Activated CD4-positive, alpha-beta T cell treated with anti-CD3 and anti-CD28 coated beads, Interleukin-2, amount 10 ng/mL, durations not matched to agents 7 days and 5 days (primary cell): ENCODE measurements around the gene LDLRAD3. TPM values are rescaled to one million over a fixed set of nuclear protein-coding genes. Genes with fewer than 3 reads are reported as not detected.
"Not testable (repeated sequence)": the region's sequence is repeated elsewhere in the genome, so short reads cannot be mapped to it uniquely, and the experiment has no call there.

Experiments
- CTCF ChIA-PET: fragments of 350-600 bp; sonication (Branson Sonifier 250); formaldehyde crosslinking; loops from one replicate; lab custom pipeline; 2021; ENCODE audit warnings: antibody characterized with exemption; lab: Charles Lee
- POLR2A ChIA-PET: fragments of 350-600 bp; sonication (Branson Sonifier 250); formaldehyde crosslinking; loops from one replicate; lab custom pipeline; 2021; ENCODE audit warnings: antibody characterized with exemption; lab: Charles Lee
- DNase-seq: peaks from one replicate; pipeline ENCODE4 v3.0.0-alpha.2; 2020
- H3K27ac Mint-ChIP-seq: one replicate; pipeline ENCODE4 v1.8.0; 2021; ENCODE audit warnings: mild to moderate bottlenecking, moderate library complexity, mixed read lengths
- H3K27me3 Mint-ChIP-seq: one replicate; pipeline ENCODE4 v1.8.0; 2021; ENCODE audit warnings: mixed read lengths
- H3K36me3 Mint-ChIP-seq: one replicate; pipeline ENCODE4 v1.8.0; 2021; ENCODE audit warnings: low read depth, mixed read lengths
- H3K4me1 Mint-ChIP-seq: one replicate; pipeline ENCODE4 v1.8.0; 2021; ENCODE audit warnings: mixed read lengths
- H3K4me3 Mint-ChIP-seq: one replicate; pipeline ENCODE4 v1.8.0; 2021; ENCODE audit warnings: mild to moderate bottlenecking, moderate library complexity, mixed read lengths
- H3K9me3 Mint-ChIP-seq: one replicate; pipeline ENCODE4 v1.8.0; 2021; ENCODE audit warnings: mixed read lengths
- total RNA-seq, 2 experiments: library from RNA; stranded (reverse); gene quantifications; one replicate each; pipeline ENCODE4 v1.2.3, GENCODE V29; 2021

The LDLRAD3 gene
- total RNA-seq, 2 experiments from 2014 or later, result 0.07 TPM; not detected in 1

DNA sequence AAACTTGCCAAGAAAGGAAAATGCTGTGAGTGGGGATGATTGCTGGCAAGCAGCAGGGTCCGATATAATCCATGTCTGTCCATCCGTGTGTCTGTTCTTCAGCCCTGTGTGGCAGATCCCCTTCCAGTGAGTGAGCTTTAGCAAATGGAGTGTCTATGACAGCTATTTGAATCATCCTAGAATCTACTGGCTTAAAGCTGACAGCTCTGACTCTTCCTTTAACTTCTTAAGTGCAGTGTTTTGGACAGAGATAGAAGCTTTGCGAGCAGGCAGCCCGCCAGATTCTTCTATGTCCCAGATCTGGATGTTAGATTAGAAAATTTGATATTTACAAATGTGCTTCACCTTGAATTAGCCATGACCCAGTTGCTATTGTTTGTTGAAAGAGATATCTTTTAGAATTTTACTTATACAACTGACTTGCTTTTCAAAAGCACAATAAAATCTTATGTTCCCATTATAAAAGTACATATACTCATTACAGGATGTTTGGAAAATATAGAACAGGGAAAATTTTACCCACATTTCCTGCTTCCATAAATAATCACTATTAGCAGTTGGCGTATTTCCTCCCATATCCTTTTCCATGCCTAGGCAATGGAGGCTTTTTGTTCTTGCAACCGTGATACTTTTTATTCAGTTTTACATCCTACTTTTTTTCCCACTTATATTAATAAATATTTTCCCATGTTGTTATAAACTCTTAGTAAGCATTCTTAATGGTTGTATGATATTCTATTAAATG lies 220.8 kb downstream of the LDLRAD3 start:
- CTCF ChIA-PET, result no interaction called here

DNA sequence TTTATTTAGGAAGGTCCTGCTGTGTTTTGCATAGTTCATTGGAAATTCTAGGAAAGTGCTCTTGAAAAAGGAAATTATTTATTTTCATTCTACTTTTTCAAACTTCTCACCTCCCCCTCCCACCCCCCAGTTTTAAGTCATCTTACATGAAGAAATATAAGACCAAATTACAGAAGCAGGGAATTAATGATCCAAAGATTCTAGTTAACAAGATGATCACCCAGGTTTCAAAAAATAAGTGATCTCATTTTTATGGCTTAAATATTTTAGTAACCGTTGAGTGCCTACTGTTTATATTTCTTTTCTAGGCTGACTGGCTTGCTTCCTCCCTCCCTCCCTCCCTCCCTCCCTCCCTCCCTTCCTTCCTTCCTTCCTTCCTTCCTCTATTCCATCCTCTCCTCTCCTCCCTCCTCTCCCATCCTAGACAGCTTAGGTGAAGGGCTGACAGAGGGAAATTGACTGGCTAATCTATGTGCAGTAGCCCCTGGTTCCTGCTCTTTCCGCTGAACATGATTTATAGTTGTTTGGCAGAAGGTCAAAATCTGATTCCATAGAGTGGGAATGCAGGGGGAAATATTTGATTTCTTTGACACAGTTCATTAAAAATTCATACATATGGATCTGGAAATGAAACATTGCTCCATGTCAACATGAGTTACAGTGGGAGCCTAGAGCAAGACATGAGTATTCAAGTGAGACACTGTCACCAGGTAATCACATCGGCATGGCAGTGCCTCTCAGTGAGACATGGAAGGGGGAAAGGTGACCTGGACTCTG lies 221.9 kb downstream of the LDLRAD3 start:
- Mint-ChIP-seq H3K36me3 (no peaks in the 10 kb centered on the region), H3K9me3 (no peaks in the 10 kb centered on the region), H3K4me3 (no peak overlapping the region), H3K27ac (no peak overlapping the region), H3K4me1 (no peaks in the 10 kb centered on the region), H3K27me3 (peaks cover 6% of the 10 kb centered on the region)
- no peak for DNase-seq
- POLR2A ChIA-PET, result no interaction called here
- CTCF ChIA-PET, result no interaction called here

More for the DNA sequence above, 220.8 kb downstream of the LDLRAD3 start:
- Mint-ChIP-seq H3K36me3 (no peaks in the 10 kb centered on the region), H3K9me3 (no peaks in the 10 kb centered on the region), H3K27ac (no peak overlapping the region), H3K27me3 (peaks cover 6% of the 10 kb centered on the region), H3K4me1 (no peaks in the 10 kb centered on the region), H3K4me3 (no peak overlapping the region)
- POLR2A ChIA-PET, result no interaction called here
- DNase-seq, result no peak

DNA sequence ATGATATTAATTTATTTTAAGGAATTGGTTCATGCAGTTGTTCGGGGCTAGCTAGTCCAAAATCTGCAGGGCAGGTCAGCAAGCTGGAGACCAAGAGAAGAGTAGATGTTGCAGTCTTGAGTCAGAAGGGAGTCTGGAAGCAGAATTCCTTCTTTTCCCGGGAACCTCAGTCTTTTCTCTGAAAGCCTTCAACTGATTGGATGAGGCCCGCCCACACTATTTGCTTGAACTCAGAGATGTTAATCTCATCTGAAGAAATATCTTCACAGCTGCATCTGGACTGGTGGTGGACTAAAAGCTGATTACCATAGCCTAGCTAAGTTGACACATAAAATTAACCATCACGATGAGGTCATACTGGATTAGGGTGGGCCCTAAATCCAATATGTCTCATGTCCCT lies 223.2 kb downstream of the LDLRAD3 start:
- Mint-ChIP-seq H3K27ac (no peak overlapping the region), H3K36me3 (no peaks in the 10 kb centered on the region), H3K27me3 (peaks cover 11% of the 10 kb centered on the region), H3K4me3 (no peak overlapping the region), H3K4me1 (no peaks in the 10 kb centered on the region), H3K9me3 (no peaks in the 10 kb centered on the region)
- DNase-seq, result no peak
- ChIA-PET CTCF (no interaction called here), POLR2A (no interaction called here)

DNA sequence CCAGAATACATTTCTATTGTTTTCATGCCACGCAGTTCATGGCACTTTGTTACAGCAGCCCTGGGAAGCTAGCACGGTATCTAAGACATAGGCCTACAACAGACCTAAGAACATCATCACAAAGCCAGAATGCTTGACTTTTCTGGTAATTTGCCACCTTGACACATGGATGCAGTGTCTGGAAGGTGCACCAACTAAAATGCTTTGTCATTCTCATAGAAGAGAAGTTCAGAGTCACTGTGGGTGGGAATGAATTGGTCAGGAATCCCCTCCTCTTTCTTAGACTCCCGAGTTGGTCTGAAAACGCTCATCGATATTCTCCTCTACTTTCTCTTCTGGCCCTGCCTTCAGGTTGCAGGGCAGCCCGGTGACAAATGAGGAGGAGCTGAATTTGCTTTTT lies 223.9 kb downstream of the LDLRAD3 start:
- H3K9me3 Mint-ChIP-seq, result no peaks in the 10 kb centered on the region
- H3K4me1 Mint-ChIP-seq, result no peaks in the 10 kb centered on the region
- ChIA-PET CTCF (no interaction called here), POLR2A (no interaction called here)
- H3K27me3 Mint-ChIP-seq, result peaks cover 13% of the 10 kb centered on the region
- no peak for DNase-seq
- no peak overlapping the region for H3K27ac Mint-ChIP-seq
- H3K36me3 Mint-ChIP-seq, result no peaks in the 10 kb centered on the region
- no peak overlapping the region for H3K4me3 Mint-ChIP-seq

DNA sequence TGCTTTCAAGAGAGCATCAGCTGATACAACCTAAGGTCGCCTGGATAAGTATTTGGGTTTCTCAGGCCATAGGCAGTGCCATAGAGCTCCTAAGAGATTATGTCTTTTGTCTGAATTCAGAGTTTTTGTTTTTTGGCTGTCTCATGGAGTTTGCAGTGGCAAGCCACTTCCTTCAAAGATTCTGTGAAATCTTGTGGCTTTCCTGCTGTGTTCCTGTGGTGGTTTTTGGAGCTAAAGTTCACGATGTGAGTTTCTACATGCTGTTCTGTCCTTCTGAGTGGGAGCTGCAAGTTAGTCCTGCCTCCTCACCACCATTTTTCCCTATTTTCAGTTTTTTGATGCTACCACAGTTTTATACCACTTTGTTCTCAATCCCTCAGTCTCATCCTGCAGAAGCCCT lies 234.0 kb downstream of the LDLRAD3 start:
- H3K27ac Mint-ChIP-seq, result no peak overlapping the region
- no peaks in the 10 kb centered on the region for H3K36me3 Mint-ChIP-seq
- POLR2A ChIA-PET, result interaction anchor here (0.6 kb wide), 1 partner anchor 106 kb away, joined by 3 read pairs; no protein-coding TSS in a partner anchor
- H3K4me3 Mint-ChIP-seq, result no peak overlapping the region
- H3K4me1 Mint-ChIP-seq, result peaks cover 12% of the 10 kb centered on the region
- peaks cover 21% of the 10 kb centered on the region for H3K27me3 Mint-ChIP-seq
- no peak for DNase-seq
- CTCF ChIA-PET, result no interaction called here
- H3K9me3 Mint-ChIP-seq, result no peaks in the 10 kb centered on the region

DNA sequence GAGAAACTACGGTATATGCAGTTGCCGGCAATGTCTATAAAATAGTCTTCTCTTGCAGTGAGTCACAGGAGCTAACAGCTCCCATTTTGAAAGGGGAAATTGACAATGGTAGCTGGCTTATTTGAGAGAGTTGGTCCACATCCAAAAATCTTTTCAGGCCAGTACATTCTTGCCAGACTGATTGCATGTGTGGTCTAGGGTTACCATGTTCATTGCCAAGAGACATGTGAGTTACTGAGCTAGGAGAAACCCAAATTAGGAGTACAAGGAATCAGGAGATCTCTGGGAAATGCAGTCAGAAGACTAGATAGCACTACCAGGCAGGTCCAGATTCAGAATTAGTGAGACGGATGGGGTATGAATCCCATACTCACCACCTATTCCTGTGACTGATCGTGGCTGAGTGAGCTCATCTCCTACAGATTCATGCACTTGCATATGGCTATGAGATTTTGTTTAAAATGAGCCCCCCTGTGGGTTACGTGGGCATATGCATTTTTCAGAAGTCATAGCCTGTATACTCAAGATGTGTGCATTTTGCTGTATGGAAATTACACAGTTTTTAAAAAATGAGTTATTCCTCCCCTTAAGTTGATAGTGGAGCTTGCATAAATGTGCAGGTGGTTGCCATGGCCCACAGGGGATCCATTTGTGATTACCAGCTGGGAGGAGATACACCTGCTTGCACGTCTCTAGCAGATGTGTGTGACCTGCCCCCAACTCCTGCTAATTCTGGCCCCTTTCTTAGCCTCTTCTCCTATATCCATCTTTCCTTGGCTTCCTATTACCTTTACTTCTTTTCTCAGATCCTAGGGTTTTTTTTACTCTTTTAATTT lies 242.7 kb downstream of the LDLRAD3 start:
- H3K27ac Mint-ChIP-seq, result no peak overlapping the region
- no peak for DNase-seq
- no peaks in the 10 kb centered on the region for H3K4me1 Mint-ChIP-seq
- H3K36me3 Mint-ChIP-seq, result no peaks in the 10 kb centered on the region
- ChIA-PET CTCF (no interaction called here), POLR2A (no interaction called here)
- H3K4me3 Mint-ChIP-seq, result no peak overlapping the region
- H3K27me3 Mint-ChIP-seq, result peaks cover 7% of the 10 kb centered on the region
- no peaks in the 10 kb centered on the region for H3K9me3 Mint-ChIP-seq

DNA sequence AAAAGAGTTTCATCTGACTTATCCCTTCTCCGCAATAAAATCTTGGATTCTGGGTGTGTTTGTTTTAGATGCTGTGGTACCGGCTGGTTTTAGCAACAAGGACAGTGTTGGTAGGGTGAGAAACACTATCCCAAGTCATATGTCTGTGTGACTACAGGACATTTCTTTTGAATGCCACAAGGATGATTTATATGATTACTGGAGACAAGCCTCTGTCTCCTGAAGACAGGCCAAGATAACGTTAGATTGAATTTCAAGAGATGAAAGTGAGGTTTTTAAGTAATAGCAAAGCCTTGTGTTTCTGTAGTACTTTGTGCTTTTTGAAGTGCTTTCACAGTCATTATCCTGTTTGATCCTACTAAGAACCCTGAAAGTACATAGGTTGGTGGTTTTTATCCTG lies 243.8 kb downstream of the LDLRAD3 start:
- Mint-ChIP-seq H3K4me1 (no peaks in the 10 kb centered on the region), H3K27me3 (peaks cover 7% of the 10 kb centered on the region), H3K9me3 (no peaks in the 10 kb centered on the region), H3K27ac (no peak overlapping the region), H3K4me3 (no peak overlapping the region), H3K36me3 (no peaks in the 10 kb centered on the region)
- DNase-seq, result no peak
- ChIA-PET POLR2A (no interaction called here), CTCF (no interaction called here)

DNA sequence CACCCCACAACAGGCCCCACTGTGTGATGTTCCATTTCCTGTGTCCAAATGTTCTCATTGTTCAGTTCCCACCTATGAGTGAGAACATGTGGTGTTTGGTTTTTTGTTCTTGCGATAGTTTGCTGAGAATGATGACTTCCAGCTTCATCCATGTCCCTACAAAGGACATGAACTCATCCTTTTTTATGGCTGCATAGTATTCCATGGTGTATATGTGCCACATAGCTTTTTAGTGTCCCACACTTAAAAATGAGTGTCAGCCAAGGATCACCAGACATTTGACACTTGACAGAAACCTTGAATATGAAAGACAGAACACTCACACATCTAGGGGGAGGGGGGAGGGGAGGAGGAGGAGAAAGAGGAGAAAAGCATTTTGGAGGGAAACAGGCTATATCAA lies 245.9 kb downstream of the LDLRAD3 start:
- H3K9me3 Mint-ChIP-seq, H3K36me3 Mint-ChIP-seq, H3K4me1 Mint-ChIP-seq, CTCF ChIA-PET, H3K4me3 Mint-ChIP-seq, H3K27me3 Mint-ChIP-seq, H3K27ac Mint-ChIP-seq, DNase-seq, POLR2A ChIA-PET: not testable (repeated sequence)

DNA sequence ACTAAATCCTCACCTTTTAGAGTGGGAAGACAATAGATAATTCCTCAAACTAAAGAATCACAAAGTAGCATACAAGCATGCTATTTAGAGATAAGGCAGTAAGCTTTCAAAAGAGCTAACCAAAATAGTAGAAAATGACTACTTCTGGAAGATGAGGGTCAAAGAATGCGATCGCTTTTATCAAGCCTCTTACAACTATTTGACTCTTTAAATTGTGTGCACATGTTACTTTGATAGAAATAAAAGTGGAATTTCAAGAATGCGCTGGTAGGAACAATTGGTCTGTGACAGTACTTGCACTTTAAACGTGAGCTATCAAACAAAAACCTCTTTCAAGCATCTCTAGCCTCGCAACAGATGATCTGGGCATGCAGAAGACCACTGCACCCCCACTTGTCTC lies 248.1 kb downstream of the LDLRAD3 start:
- Mint-ChIP-seq H3K27ac (no peak overlapping the region), H3K4me1 (no peaks in the 10 kb centered on the region), H3K36me3 (no peaks in the 10 kb centered on the region), H3K27me3 (peaks cover 5% of the 10 kb centered on the region), H3K4me3 (no peak overlapping the region), H3K9me3 (no peaks in the 10 kb centered on the region)
- ChIA-PET CTCF (no interaction called here), POLR2A (no interaction called here)
- no peak for DNase-seq

DNA sequence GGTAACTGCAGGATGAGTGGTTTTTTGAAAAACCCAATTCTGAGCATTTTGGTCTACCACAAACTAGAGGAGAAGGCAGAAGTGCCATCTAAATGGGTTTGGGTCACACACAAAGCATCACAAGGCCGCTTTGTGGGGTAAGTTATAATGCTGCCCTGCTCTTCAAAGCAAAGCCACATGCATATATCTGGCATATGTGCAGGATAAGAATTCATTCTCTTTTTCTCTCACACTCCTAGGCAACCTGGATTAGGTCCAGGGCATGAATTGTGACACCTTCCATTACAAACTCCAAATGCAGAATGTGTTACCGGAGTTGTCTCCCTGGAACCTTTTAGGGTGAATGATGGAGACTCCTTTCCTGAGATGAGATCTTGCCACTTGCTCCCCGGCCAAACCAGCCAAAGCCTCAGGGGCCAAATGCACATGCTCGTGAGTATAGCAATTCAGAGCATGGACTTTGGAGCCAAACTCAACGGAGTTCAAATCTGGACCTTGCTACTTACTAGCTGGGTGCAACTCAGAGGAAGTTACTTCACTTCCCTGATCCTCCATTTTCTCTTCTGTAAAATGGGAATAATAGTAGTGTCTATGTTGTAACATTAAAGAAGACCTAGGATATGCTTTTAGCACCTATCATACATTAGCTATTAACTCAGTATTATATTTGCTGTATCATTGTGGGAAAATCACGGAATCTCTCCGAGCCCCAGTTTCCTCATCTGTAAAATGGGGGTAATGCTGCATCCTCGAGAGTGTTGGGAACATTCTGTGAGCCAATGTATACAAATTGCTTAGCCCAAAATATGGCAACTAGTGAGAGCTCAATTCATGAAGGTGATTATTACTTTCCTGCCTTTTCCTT lies 248.8 kb downstream of the LDLRAD3 start:
- CTCF ChIA-PET, result no interaction called here
- Mint-ChIP-seq H3K36me3 (no peaks in the 10 kb centered on the region), H3K4me1 (no peaks in the 10 kb centered on the region), H3K9me3 (no peaks in the 10 kb centered on the region), H3K27ac (no peak overlapping the region), H3K27me3 (peaks cover 5% of the 10 kb centered on the region), H3K4me3 (no peak overlapping the region)
- no peak for DNase-seq
- POLR2A ChIA-PET, result no interaction called here

DNA sequence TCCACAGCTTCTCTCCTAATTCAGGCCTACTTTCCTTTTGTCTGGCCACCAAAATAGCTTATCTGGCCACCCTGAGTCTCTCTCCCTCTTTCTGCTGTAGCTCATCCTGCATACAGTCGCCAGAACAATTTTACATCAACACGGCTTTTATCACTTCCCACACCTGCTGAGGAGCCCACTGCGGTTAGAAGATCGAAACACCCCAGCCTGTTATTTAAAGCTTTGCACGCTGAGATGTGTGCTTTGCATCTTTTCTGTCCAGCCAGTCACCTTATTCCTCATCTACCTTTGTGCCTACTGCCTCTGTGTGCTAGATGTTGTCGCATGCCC lies 249.4 kb downstream of the LDLRAD3 start:
- Mint-ChIP-seq H3K9me3 (no peaks in the 10 kb centered on the region), H3K4me1 (no peaks in the 10 kb centered on the region), H3K27ac (no peak overlapping the region), H3K27me3 (peaks cover 5% of the 10 kb centered on the region), H3K4me3 (no peak overlapping the region), H3K36me3 (no peaks in the 10 kb centered on the region)
- POLR2A ChIA-PET, result no interaction called here
- no peak for DNase-seq
- CTCF ChIA-PET, result no interaction called here

DNA sequence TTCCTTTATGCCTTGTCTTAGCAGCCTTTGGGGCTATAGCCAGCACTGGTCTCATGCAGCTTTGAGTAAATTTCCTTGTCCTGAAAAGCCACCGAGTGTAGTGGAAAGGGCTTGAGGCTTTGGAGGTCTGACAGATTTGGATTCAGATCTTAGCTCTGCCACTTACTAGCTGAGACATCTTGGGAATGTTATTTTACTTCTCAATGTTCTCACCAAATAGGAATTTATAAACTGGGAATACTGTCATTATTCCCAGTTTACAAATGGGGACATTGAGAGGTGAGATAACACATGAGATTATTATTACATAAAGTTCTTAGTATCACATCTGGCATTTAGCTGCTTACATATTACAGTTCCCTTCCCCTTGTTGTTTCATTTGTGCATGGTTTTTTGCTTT lies 249.9 kb downstream of the LDLRAD3 start:
- H3K4me3 Mint-ChIP-seq, result no peak overlapping the region
- ChIA-PET CTCF (no interaction called here), POLR2A (no interaction called here)
- H3K36me3 Mint-ChIP-seq, result no peaks in the 10 kb centered on the region
- H3K27me3 Mint-ChIP-seq, result peaks cover 5% of the 10 kb centered on the region
- no peak for DNase-seq
- H3K9me3 Mint-ChIP-seq, result no peaks in the 10 kb centered on the region
- H3K4me1 Mint-ChIP-seq, result no peaks in the 10 kb centered on the region
- H3K27ac Mint-ChIP-seq, result no peak overlapping the region
